ENCODE data around the gene SCTR. TPM values are rescaled to one million over a fixed set of nuclear protein-coding genes. Genes with fewer than 3 reads are reported as not detected.

Gene SCTR
- total and polyA plus RNA-seq, 2 of the 13 experiments (the other 11 are each of a cell fraction or from before 2014, with no cell fraction given) = not detected

GRCh38 chr2:119424284-119425118, 99.8 kb downstream of the SCTR start (continued):
- no peak; the same call in none of the 2 replicates for TF ChIP-seq ARID4A (CRISPR knock-in tag; IDR thresholded peaks at IDR 0.05; ENCODE audit: borderline replicate concordance)
- no peak for TF ChIP-seq TRIM22 (IDR thresholded peaks at IDR 0.05)
- TF ChIP-seq U2AF1 (optimal IDR thresholded peaks at IDR 0.05; ENCODE audit: low read depth, low read length) = no peak
- no peak for TF ChIP-seq SNAPC5 (CRISPR knock-in tag; IDR thresholded peaks at IDR 0.05; ENCODE audit: borderline replicate concordance)
- no peak for TF ChIP-seq SOX6 (IDR thresholded peaks at IDR 0.05)
- TF ChIP-seq SOX6 (CRISPR knock-in tag; IDR thresholded peaks at IDR 0.05) = no peak
- no peak for TF ChIP-seq ZNF589 (CRISPR knock-in tag; conservative IDR thresholded peaks at IDR 0.05)
- TF ChIP-seq SP2 (CRISPR knock-in tag; IDR thresholded peaks at IDR 0.05) = 0 out of 2 replicates have a peak, but pooled peaks have one; percentile 24
- no peak for TF ChIP-seq ZNF562 (CRISPR knock-in tag; IDR thresholded peaks at IDR 0.05; ENCODE audit: borderline replicate concordance)
- no peak for TF ChIP-seq NAIF1 (CRISPR knock-in tag; IDR thresholded peaks at IDR 0.05; ENCODE audit: borderline replicate concordance)
- TF ChIP-seq ARHGAP35 (CRISPR knock-in tag; IDR thresholded peaks at IDR 0.05; ENCODE audit: borderline replicate concordance) = no peak
- peak; percentile 40 for TF ChIP-seq XRCC5 (optimal IDR thresholded peaks at IDR 0.05; ENCODE audit: low read length)
- TF ChIP-seq ZNF335 (CRISPR knock-in tag; IDR thresholded peaks at IDR 0.05) = no peak
- no peak for TF ChIP-seq FOXJ3 (CRISPR knock-in tag; IDR thresholded peaks at IDR 0.05; ENCODE audit: borderline replicate concordance)
- TF ChIP-seq FOXP1 (IDR thresholded peaks at IDR 0.05) = no peak
- no peak for TF ChIP-seq FOXP1 (CRISPR knock-in tag; IDR thresholded peaks at IDR 0.05)
- TF ChIP-seq MAX (IDR thresholded peaks at IDR 0.05) = no peak; the same call in 1 of the 2 replicates
- TF ChIP-seq PRDM15 (CRISPR knock-in tag; IDR thresholded peaks at IDR 0.05) = no peak
- TF ChIP-seq MTERF4 (CRISPR knock-in tag; IDR thresholded peaks at IDR 0.05) = peak; percentile 76; the same call in 1 of the 2 replicates
